Measurements from ENCODE around the gene SLC5A8. TPM values are rescaled to one million over a fixed set of nuclear protein-coding genes. Genes with fewer than 3 reads are reported as not detected.

The SLC5A8 gene, protein sequence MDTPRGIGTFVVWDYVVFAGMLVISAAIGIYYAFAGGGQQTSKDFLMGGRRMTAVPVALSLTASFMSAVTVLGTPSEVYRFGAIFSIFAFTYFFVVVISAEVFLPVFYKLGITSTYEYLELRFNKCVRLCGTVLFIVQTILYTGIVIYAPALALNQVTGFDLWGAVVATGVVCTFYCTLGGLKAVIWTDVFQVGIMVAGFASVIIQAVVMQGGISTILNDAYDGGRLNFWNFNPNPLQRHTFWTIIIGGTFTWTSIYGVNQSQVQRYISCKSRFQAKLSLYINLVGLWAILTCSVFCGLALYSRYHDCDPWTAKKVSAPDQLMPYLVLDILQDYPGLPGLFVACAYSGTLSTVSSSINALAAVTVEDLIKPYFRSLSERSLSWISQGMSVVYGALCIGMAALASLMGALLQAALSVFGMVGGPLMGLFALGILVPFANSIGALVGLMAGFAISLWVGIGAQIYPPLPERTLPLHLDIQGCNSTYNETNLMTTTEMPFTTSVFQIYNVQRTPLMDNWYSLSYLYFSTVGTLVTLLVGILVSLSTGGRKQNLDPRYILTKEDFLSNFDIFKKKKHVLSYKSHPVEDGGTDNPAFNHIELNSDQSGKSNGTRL
- total RNA-seq (not detected), polyA plus RNA-seq (not detected)

DNA sequence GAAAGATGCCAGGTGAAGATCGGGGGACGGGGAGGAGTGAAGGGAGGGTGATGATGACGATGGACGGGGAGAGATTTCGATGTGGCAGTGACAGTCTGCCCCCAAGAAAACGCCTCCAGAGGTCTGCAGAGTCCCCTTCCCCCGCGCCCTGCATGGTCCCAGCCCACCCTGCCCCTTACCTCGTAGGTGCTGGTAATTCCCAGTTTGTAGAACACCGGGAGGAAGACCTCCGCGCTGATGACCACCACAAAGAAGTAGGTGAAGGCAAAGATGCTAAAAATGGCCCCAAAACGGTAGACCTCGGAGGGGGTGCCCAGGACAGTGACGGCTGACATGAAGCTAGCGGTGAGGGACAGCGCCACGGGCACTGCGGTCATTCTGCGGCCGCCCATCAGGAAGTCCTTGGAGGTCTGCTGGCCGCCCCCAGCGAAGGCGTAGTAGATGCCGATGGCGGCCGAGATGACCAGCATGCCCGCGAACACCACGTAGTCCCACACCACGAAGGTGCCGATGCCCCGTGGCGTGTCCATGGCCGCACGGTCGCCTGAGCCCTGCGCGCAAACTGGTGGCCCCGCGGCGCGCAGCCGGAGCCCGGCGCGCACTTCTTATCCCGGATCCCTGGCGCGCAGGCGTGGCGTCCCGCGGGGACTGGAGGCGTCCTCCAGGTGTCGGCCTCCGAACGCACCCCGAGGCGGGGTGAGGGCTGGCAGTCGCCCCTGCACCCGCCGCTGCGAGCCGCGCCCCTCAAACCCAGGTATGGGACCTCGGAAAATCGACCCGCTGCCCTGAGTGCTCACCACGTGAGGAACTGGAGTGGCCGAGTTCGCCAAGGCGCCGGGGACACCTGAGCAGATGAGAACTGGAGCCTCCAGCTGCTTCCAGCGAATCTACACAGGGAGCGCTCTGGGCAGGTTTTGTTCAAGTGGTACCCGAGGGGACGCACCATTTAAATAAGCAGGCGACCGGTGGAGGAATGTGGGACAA lies at the start of gene SLC5A8:
Gene SLC5A8, minus strand, starts transcription at position 920 of the 984 bp plus-strand sequence. Its CDS starts 390 bp downstream, at position 530.
- TF ChIP-seq, protein P1, sequence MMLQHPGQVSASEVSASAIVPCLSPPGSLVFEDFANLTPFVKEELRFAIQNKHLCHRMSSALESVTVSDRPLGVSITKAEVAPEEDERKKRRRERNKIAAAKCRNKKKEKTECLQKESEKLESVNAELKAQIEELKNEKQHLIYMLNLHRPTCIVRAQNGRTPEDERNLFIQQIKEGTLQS (IDR thresholded peaks at IDR 0.05): no peak
- TF ChIP-seq, protein P2, sequence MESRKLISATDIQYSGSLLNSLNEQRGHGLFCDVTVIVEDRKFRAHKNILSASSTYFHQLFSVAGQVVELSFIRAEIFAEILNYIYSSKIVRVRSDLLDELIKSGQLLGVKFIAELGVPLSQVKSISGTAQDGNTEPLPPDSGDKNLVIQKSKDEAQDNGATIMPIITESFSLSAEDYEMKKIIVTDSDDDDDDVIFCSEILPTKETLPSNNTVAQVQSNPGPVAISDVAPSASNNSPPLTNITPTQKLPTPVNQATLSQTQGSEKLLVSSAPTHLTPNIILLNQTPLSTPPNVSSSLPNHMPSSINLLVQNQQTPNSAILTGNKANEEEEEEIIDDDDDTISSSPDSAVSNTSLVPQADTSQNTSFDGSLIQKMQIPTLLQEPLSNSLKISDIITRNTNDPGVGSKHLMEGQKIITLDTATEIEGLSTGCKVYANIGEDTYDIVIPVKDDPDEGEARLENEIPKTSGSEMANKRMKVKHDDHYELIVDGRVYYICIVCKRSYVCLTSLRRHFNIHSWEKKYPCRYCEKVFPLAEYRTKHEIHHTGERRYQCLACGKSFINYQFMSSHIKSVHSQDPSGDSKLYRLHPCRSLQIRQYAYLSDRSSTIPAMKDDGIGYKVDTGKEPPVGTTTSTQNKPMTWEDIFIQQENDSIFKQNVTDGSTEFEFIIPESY (IDR thresholded peaks at IDR 0.05): no peak
- TF ChIP-seq JUND (IDR thresholded peaks at IDR 0.05): no peak
- no peak for TF ChIP-seq HNF4G (IDR thresholded peaks at IDR 0.05)
- TF ChIP-seq, protein P3, sequence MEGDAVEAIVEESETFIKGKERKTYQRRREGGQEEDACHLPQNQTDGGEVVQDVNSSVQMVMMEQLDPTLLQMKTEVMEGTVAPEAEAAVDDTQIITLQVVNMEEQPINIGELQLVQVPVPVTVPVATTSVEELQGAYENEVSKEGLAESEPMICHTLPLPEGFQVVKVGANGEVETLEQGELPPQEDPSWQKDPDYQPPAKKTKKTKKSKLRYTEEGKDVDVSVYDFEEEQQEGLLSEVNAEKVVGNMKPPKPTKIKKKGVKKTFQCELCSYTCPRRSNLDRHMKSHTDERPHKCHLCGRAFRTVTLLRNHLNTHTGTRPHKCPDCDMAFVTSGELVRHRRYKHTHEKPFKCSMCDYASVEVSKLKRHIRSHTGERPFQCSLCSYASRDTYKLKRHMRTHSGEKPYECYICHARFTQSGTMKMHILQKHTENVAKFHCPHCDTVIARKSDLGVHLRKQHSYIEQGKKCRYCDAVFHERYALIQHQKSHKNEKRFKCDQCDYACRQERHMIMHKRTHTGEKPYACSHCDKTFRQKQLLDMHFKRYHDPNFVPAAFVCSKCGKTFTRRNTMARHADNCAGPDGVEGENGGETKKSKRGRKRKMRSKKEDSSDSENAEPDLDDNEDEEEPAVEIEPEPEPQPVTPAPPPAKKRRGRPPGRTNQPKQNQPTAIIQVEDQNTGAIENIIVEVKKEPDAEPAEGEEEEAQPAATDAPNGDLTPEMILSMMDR (IDR thresholded peaks at IDR 0.05; ENCODE audit: low read depth, low read length, missing input control): no peak
- TF ChIP-seq RXRA (IDR thresholded peaks at IDR 0.05): no peak
- TF ChIP-seq YY1 (IDR thresholded peaks at IDR 0.05): no peak
- Histone ChIP-seq H3K27me3 (ENCODE audit: control insufficient read depth in 4 of 4, insufficient read depth in 4 of 4, low read length in 3 of 4) (peaks cover 0 to 7% (median 3%) of the 10 kb centered on the region in 4 donors), H3K9me3 (ENCODE audit: control insufficient read depth in 4 of 4, low read length in 3 of 4) (no peaks in the 10 kb centered on the region), H3K9ac (ENCODE audit: low read depth in 1 of 2, low read length in 2 of 2) (no peak within 1 kb of the TSS), H3K4me1 (ENCODE audit: control insufficient read depth in 4 of 4, insufficient read depth in 4 of 4, low read length in 3 of 4) (peaks cover 0 to 7% (median 2%) of the 10 kb centered on the region in 4 donors), H3K4me3 (ENCODE audit: low read depth in 1 of 3, low read length in 3 of 3) (peak within 1 kb of the TSS in 1 of 3 donors; percentile 13), H3K27ac (ENCODE audit: low read depth in 1 of 2, low read length in 2 of 2) (no peak within 1 kb of the TSS), H3K36me3 (ENCODE audit: control insufficient read depth in 4 of 4, insufficient read depth in 3 of 4, low read depth in 1 of 4, low read length in 3 of 4) (no peaks in the 10 kb centered on the region)
- no peak for DNase-seq (ENCODE audit: low spot score)
- 9% methylated on average over 80 of the region's 80 CpGs for WGBS

DNA sequence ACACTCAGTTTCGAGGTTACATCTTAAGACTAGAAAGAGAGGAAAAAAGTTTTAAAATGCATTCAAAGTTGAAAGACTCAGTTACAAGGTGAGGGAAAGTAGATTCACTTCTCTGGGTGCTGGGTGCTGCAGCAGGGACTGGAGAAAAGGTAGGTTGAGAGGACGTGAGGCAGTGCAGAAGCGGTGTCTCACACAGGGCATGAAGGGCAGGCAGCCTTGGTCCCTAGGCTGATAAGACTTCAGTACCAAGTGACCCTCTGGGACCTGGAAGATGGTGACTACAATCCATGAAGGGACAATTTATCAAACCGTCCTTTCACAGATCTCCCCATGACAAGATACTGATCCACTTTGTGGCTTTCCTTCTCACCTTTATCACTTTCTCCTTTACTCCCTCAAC lies 47.3 kb upstream of the SLC5A8 start:
- peaks cover 0 to 3% (median 0%) of the 10 kb centered on the region in 4 donors for H3K27me3 ChIP-seq (ENCODE audit: control insufficient read depth in 4 of 4, insufficient read depth in 4 of 4, low read length in 3 of 4)
- no peak overlapping the region for H3K4me3 ChIP-seq (ENCODE audit: low read depth in 1 of 3, low read length in 3 of 3)
- H3K9me3 ChIP-seq (ENCODE audit: control insufficient read depth in 4 of 4, low read length in 3 of 4): peaks cover 0 to 3% (median 1%) of the 10 kb centered on the region in 4 donors
- no peaks in the 10 kb centered on the region for H3K4me1 ChIP-seq (ENCODE audit: control insufficient read depth in 4 of 4, insufficient read depth in 4 of 4, low read length in 3 of 4)
- H3K27ac ChIP-seq (ENCODE audit: low read depth in 1 of 2, low read length in 2 of 2): no peak overlapping the region
- H3K36me3 ChIP-seq (ENCODE audit: control insufficient read depth in 4 of 4, insufficient read depth in 3 of 4, low read depth in 1 of 4, low read length in 3 of 4): no peaks in the 10 kb centered on the region
- H3K9ac ChIP-seq (ENCODE audit: low read depth in 1 of 2, low read length in 2 of 2): no peak overlapping the region
- TF ChIP-seq, protein P2 (IDR thresholded peaks at IDR 0.05): no peak
- TF ChIP-seq HNF4A (conservative IDR thresholded peaks at IDR 0.05): no peak
- TF ChIP-seq, protein P1 (IDR thresholded peaks at IDR 0.05): no peak
- no peak for TF ChIP-seq TAF1 (conservative IDR thresholded peaks at IDR 0.05)
- no peak for TF ChIP-seq RXRA (IDR thresholded peaks at IDR 0.05)
- TF ChIP-seq RAD21 (IDR thresholded peaks at IDR 0.05): no peak
- no peak for TF ChIP-seq HNF4G (IDR thresholded peaks at IDR 0.05)
- TF ChIP-seq, protein P4, sequence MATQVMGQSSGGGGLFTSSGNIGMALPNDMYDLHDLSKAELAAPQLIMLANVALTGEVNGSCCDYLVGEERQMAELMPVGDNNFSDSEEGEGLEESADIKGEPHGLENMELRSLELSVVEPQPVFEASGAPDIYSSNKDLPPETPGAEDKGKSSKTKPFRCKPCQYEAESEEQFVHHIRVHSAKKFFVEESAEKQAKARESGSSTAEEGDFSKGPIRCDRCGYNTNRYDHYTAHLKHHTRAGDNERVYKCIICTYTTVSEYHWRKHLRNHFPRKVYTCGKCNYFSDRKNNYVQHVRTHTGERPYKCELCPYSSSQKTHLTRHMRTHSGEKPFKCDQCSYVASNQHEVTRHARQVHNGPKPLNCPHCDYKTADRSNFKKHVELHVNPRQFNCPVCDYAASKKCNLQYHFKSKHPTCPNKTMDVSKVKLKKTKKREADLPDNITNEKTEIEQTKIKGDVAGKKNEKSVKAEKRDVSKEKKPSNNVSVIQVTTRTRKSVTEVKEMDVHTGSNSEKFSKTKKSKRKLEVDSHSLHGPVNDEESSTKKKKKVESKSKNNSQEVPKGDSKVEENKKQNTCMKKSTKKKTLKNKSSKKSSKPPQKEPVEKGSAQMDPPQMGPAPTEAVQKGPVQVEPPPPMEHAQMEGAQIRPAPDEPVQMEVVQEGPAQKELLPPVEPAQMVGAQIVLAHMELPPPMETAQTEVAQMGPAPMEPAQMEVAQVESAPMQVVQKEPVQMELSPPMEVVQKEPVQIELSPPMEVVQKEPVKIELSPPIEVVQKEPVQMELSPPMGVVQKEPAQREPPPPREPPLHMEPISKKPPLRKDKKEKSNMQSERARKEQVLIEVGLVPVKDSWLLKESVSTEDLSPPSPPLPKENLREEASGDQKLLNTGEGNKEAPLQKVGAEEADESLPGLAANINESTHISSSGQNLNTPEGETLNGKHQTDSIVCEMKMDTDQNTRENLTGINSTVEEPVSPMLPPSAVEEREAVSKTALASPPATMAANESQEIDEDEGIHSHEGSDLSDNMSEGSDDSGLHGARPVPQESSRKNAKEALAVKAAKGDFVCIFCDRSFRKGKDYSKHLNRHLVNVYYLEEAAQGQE (IDR thresholded peaks at IDR 0.05): no peak
- TF ChIP-seq FOXA2 (IDR thresholded peaks at IDR 0.05): no peak
- no peak for TF ChIP-seq SP1 (IDR thresholded peaks at IDR 0.05)
- TF ChIP-seq, protein P3 (IDR thresholded peaks at IDR 0.05; ENCODE audit: low read depth, low read length, missing input control): no peak
- TF ChIP-seq JUND (IDR thresholded peaks at IDR 0.05): no peak
- TF ChIP-seq FOXA1 (IDR thresholded peaks at IDR 0.05): no peak
- WGBS: 67% methylated on average over 4 of the region's 4 CpGs
- no peak for DNase-seq (ENCODE audit: low spot score)
